Dendritic cell treated with granulocyte-macrophage colony-stimulating factor and Interleukin-4, amounts not matched to agents 40 ng/mL and 50 ng/mL, for 4 days (primary cell): Measurements from ENCODE around the gene CCDC188.
"Not testable (repeated sequence)": the region's sequence is repeated elsewhere in the genome, so short reads cannot be mapped to it uniquely, and the experiment has no call there.

ENCODE experiments used
- H3K27ac Mint-ChIP-seq: one replicate; pipeline ENCODE4 v1.8.0; 2022; ENCODE audit warnings: mild to moderate bottlenecking, mixed read lengths
- H3K27me3 Mint-ChIP-seq: one replicate; pipeline ENCODE4 v1.8.0; 2022; ENCODE audit warnings: mild to moderate bottlenecking, mixed read lengths
- H3K36me3 Mint-ChIP-seq: one replicate; pipeline ENCODE4 v1.8.0; 2022; ENCODE audit warnings: low read depth, mixed read lengths
- H3K4me1 Mint-ChIP-seq: one replicate; pipeline ENCODE4 v1.8.0; 2022; ENCODE audit warnings: low read depth, mixed read lengths
- H3K4me3 Mint-ChIP-seq: one replicate; pipeline ENCODE4 v1.8.0; 2022; ENCODE audit warnings: mild to moderate bottlenecking, moderate library complexity, mixed read lengths
- H3K9me3 Mint-ChIP-seq: one replicate; pipeline ENCODE4 v1.8.0; 2022; ENCODE audit warnings: mixed read lengths
- intact Hi-C: fragments of 100-400 bp; cut with micrococcal nuclease; formaldehyde crosslinking; loops from one replicate; pipeline ENCODE4 v1.15.0; 2022

CCDC188 gene

DNA sequence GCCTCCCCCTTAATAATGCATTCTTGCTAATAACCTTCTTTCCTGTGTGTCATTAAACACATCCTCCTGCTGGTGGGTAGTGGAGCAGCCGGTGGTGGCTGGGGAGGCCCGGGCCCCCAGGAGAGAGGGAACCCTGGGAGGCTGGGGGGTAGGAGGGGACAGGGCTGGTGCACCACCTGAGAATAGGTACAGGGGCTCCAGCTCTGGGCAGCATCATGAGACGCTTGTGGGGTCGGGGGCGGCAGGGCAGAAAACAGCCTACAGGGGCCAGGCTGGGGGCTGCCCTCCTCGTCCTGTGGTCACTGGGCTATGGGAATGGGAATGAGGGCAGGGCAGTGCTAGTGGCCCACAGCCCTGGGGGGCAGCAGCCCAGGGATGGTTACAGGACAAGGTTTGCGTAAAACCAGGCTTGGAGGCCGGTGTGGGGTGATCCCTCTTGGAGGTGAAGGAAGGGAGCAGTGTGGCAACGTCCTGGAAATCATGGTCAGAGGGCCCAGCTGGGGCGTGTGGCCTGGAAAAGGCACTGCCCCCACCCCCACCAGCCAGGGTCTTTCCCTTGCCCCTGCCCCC lies 18.5 kb upstream of the CCDC188 start:
- Mint-ChIP-seq H3K4me3 (no peak overlapping the region), H3K9me3 (peaks cover 4% of the 10 kb centered on the region), H3K4me1 (no peaks in the 10 kb centered on the region), H3K27ac (no peak overlapping the region), H3K36me3 (no peaks in the 10 kb centered on the region), H3K27me3 (no peaks in the 10 kb centered on the region)
- intact Hi-C loops = no loop called here

GRCh38 chr22:20167643-20168322 lies 16.9 kb upstream of the CCDC188 start:
- peaks cover 9% of the 10 kb centered on the region for H3K9me3 Mint-ChIP-seq
- H3K27me3 Mint-ChIP-seq = no peaks in the 10 kb centered on the region
- H3K27ac Mint-ChIP-seq = no peak overlapping the region
- H3K4me1 Mint-ChIP-seq = no peaks in the 10 kb centered on the region
- no peak overlapping the region for H3K4me3 Mint-ChIP-seq
- intact Hi-C loops = no loop called here
- H3K36me3 Mint-ChIP-seq = no peaks in the 10 kb centered on the region

DNA sequence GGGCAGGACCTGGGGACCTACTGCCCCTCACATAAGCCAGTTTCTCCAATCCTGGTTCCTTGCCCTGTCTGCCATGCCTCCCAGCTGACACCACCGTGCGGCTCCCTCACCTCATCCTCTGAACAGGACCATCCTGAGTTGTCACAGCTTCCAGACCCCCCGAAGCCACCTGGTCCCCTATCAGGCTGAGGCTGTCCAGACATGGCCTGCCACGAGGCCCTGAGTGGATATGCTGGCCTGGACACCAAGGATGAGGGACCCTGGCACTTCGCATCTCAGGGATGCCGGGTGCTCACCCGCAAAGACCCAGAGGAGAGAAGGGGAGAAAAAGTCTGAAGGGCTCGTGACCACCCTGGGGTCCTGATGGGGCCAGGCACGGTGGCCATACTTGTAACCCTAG lies 15.8 kb upstream of the CCDC188 start:
- Mint-ChIP-seq H3K36me3 (no peaks in the 10 kb centered on the region), H3K4me1 (no peaks in the 10 kb centered on the region)
- intact Hi-C loops = no loop called here

GRCh38 chr22:20165913-20166312 lies 15.1 kb upstream of the CCDC188 start:
- Mint-ChIP-seq H3K27me3 (peaks cover 3% of the 10 kb centered on the region), H3K27ac (no peak overlapping the region), H3K9me3 (peaks cover 9% of the 10 kb centered on the region), H3K4me3 (no peak overlapping the region), H3K36me3 (no peaks in the 10 kb centered on the region), H3K4me1 (no peaks in the 10 kb centered on the region)
- intact Hi-C loops = no loop called here

More for the DNA sequence above, 15.8 kb upstream of the CCDC188 start:
- Mint-ChIP-seq H3K27ac (no peak overlapping the region), H3K4me3 (no peak overlapping the region), H3K9me3 (peaks cover 9% of the 10 kb centered on the region), H3K27me3 (no peaks in the 10 kb centered on the region)

GRCh38 chr22:20165421-20165820 lies 14.6 kb upstream of the CCDC188 start:
- Mint-ChIP-seq H3K4me1 (no peaks in the 10 kb centered on the region), H3K27ac (no peak overlapping the region), H3K27me3 (peaks cover 3% of the 10 kb centered on the region), H3K4me3 (no peak overlapping the region), H3K9me3 (peaks cover 9% of the 10 kb centered on the region), H3K36me3 (no peaks in the 10 kb centered on the region)
- intact Hi-C loops = no loop called here

DNA sequence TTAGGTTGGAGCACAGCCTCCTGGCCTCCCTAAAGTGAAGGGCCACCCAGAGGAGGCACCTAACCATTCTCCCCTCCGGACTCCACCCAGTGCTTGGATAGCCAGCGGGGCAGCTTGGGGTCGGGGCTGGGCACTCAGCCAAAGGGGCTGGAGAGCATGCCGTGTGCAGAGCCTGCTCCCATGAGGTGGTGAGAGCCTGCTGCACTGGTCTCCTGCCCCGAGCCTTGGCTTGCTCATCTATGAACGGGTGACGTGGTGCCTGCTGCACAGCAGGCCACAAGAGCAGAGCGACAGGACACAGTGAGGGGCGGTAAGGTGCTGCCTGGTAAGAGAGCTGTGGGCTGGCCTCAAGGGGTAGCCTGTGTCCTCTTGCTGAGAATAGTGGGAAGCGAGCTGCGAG lies 14.0 kb upstream of the CCDC188 start:
- Mint-ChIP-seq H3K27ac (no peak overlapping the region), H3K36me3 (no peaks in the 10 kb centered on the region), H3K27me3 (peaks cover 8% of the 10 kb centered on the region), H3K4me1 (no peaks in the 10 kb centered on the region), H3K9me3 (peaks cover 9% of the 10 kb centered on the region), H3K4me3 (no peak overlapping the region)
- intact Hi-C loops = no loop called here

DNA sequence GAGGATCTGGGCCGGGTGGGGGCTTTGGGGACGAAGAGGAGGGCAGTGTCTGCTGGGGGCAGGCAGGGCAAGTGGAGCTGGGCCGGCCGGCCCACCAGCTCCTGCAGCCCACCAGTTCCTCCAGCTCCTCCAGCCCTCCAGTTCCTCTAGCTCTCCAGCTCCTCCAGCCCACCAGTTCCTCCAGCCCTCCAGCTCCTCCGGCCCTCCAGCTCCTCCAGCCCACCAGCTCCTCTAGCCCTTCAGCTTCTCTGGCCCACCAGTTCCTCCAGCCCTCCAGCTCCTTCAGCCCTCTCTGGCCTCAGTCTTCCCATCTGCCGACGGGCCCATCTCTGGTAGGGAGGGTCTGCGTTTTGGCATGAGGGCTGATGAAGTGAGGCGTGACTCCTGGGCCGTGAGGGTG lies 9.2 kb upstream of the CCDC188 start:
- intact Hi-C loops = no loop called here
- Mint-ChIP-seq H3K4me3 (no peak overlapping the region), H3K4me1 (no peaks in the 10 kb centered on the region), H3K36me3 (no peaks in the 10 kb centered on the region), H3K27ac (no peak overlapping the region), H3K9me3 (peaks cover 9% of the 10 kb centered on the region), H3K27me3 (peaks cover 31% of the 10 kb centered on the region)

GRCh38 chr22:20159531-20159930 lies 8.7 kb upstream of the CCDC188 start:
- H3K27me3 Mint-ChIP-seq = peaks cover 33% of the 10 kb centered on the region
- not testable (repeated sequence) for H3K27ac Mint-ChIP-seq, H3K9me3 Mint-ChIP-seq

DNA sequence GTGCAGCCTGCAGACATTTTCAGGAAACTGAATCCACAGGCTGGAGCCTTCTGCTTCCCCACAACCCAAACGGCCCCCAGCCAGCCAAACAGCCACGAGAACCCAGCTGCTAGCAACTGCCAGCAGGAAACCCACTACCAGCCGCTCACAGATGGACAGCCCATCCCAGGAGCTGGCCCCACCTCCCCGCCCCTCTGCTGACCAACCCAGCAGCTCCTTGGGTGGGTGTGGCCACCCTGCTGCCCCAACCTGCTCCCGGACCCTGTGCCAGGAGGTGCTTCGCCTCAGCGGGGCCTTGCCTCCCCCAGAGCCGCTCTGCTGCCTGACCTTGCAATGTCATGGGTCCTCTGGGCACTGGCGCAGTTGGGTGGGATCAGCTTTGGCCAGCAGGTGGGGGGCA lies 8.2 kb upstream of the CCDC188 start:
- intact Hi-C loops = no loop called here
- H3K4me3 Mint-ChIP-seq = no peak overlapping the region
- H3K27ac Mint-ChIP-seq = no peak overlapping the region
- peaks cover 2% of the 10 kb centered on the region for H3K9me3 Mint-ChIP-seq
- H3K36me3 Mint-ChIP-seq = no peaks in the 10 kb centered on the region
- peaks cover 37% of the 10 kb centered on the region for H3K27me3 Mint-ChIP-seq
- H3K4me1 Mint-ChIP-seq = no peaks in the 10 kb centered on the region

More at GRCh38 chr22:20159531-20159930, 8.7 kb upstream of the CCDC188 start:
- H3K4me3 Mint-ChIP-seq, intact Hi-C loops, H3K36me3 Mint-ChIP-seq, H3K4me1 Mint-ChIP-seq: not testable (repeated sequence)

- no peaks in the 10 kb centered on the region for H3K36me3 Mint-ChIP-seq
- no peaks in the 10 kb centered on the region for H3K4me1 Mint-ChIP-seq
- intact Hi-C loops = no loop called here
- peaks cover 40% of the 10 kb centered on the region for H3K27me3 Mint-ChIP-seq
- no peaks in the 10 kb centered on the region for H3K9me3 Mint-ChIP-seq
- no peak overlapping the region for H3K27ac Mint-ChIP-seq
- no peak overlapping the region for H3K4me3 Mint-ChIP-seq
Measured at GRCh38 chr22:20158391-20159036, 7.7 kb upstream of the CCDC188 start.

DNA sequence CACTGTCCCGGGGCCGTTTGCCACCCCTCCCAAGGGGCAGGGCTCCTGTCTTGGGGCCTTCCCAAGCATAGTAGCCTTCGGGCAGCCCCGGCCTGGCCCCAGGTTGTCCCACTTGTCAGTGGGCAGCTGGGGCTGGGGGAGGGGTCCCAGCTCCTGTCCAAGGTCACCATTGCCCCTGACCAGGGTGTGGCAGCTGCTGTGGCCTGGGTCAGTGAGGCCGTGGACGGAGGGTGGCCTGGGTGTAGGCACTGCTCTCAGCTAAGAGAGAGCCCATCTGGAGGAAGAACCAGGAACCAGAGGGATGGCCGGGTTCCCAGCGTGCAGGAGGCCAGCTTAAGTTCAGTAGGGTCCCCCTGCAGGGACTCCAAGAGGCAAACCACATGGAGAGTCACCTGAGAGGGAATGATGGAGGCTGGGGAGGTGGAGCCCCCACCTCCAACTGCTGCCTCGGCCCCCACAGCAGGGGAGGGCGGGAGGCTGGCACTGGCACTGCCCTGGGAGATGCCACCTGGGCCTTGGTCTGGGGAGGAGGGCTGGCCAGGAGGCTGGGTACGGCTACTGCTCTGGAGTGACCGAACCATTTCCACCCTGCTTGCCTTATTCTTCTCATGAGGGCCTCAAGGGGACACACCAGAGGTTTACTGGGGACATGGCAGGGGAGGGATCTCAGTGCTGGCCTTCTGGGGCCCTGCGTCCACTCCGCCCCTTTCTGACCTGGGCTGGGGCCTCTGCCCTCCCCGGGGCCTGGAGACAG lies 6.8 kb upstream of the CCDC188 start:
- H3K27me3 Mint-ChIP-seq = peaks cover 40% of the 10 kb centered on the region
- no peaks in the 10 kb centered on the region for H3K4me1 Mint-ChIP-seq
- H3K36me3 Mint-ChIP-seq = no peaks in the 10 kb centered on the region
- no peak overlapping the region for H3K4me3 Mint-ChIP-seq
- no peak overlapping the region for H3K27ac Mint-ChIP-seq
- no peaks in the 10 kb centered on the region for H3K9me3 Mint-ChIP-seq
- intact Hi-C loops = no loop called here

DNA sequence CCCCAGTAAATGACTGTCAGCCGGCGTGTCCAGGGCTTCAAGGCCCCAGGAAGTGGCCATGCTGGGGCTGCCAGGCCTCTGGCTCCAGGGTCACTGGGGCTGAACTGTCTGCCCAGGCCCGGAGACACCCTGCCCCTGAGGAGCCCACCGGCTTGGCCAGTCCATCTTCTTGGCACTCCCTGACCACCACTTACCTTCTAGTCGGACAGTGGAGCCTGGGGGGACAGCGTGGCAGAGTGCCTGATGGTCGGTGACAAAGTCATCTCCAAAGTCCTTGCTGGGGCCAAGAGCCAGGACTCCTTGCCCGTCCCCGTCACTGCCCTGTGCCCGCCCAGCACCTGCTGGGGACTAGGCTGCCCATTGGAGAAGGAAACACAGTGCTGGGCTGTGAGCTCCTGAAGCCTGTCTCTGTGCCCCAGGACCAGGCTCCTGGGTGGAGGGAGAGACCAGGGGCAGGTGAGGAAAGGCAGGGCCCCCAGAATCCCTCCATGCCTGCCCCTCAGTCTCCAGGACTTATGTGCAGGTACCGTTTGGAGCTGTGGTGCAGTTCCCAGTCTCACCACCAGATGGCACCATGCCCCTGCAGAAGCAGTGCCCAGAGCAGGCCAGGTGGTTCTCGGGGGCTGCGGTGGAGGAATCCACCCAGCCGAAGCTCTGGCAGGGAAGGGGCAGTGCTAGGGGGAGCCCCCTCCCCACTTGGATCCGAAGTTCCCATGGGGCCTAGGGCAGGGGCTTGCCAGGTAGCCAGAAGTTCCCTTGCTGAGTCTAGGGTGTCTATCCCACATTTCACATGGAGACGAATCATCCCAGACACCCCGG lies 6.0 kb upstream of the CCDC188 start:
- intact Hi-C loops = no loop called here
- Mint-ChIP-seq H3K27me3 (peaks cover 42% of the 10 kb centered on the region), H3K4me3 (no peak overlapping the region), H3K9me3 (no peaks in the 10 kb centered on the region), H3K36me3 (no peaks in the 10 kb centered on the region), H3K4me1 (no peaks in the 10 kb centered on the region), H3K27ac (no peak overlapping the region)

- Mint-ChIP-seq H3K36me3 (no peaks in the 10 kb centered on the region), H3K27me3 (peaks cover 39% of the 10 kb centered on the region), H3K4me1 (no peaks in the 10 kb centered on the region), H3K27ac (no peak overlapping the region), H3K4me3 (no peak overlapping the region), H3K9me3 (no peaks in the 10 kb centered on the region)
- intact Hi-C loops = no loop called here
Measured at GRCh38 chr22:20156042-20156389, 5.2 kb upstream of the CCDC188 start.
